ENCODE results near the gene ITIH4.

Gene ITIH4

DNA sequence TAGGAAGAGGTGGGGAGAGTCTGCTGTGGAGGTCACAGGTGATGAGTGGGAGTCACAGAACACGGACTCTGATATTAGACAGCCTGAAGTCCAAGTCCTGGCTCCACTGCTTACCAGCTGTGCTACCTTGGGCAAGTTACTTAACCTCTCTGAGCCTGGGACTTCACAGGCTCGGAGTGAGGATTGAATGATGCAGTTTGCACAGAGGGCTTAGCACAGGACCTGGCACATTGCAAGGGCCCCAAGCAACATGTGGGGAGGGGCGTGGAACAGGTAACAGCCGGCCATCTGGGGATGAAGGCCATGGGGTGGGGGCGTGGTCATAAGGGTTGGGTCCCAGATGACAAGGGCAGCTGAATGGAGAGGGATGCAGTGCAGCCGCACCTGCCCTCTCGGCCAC lies 40.1 kb downstream of the ITIH4 start:
- H3K27ac ChIP-seq (ENCODE audit: low read depth, low read length), result no peak overlapping the region
- no peak overlapping the region for H3K9ac ChIP-seq (ENCODE audit: low read depth, low read length)
- no peaks in the 10 kb centered on the region for H3K36me3 ChIP-seq (ENCODE audit: control insufficient read depth, insufficient read depth, low read length)
- no peaks in the 10 kb centered on the region for H3K4me1 ChIP-seq (ENCODE audit: control insufficient read depth, insufficient read depth, low read length)
- H3K27me3 ChIP-seq (ENCODE audit: control insufficient read depth, insufficient read depth, low read length), result no peaks in the 10 kb centered on the region
- no peaks in the 10 kb centered on the region for H3K9me3 ChIP-seq (ENCODE audit: control insufficient read depth, insufficient read depth, low read length)
- no peak overlapping the region for H3K4me3 ChIP-seq (ENCODE audit: low read depth, low read length)

DNA sequence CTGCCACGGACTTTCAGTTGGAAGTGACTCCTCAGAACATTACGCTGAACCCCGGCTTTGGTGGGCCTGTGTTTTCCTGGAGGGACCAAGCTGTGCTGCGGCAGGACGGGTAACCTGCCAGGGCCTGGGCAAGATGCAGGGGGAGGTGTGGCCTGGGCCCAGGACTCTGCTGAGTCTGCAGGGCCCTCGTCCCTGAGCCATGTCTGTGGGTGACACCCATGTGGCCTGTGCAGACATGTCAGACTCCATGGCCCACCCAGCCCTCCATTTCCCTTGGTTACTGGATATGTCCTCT lies 40.8 kb downstream of the ITIH4 start:
- Histone ChIP-seq H3K9ac (ENCODE audit: low read depth, low read length) (no peak overlapping the region), H3K27ac (ENCODE audit: low read depth, low read length) (no peak overlapping the region), H3K36me3 (ENCODE audit: control insufficient read depth, insufficient read depth, low read length) (no peaks in the 10 kb centered on the region), H3K4me1 (ENCODE audit: control insufficient read depth, insufficient read depth, low read length) (no peaks in the 10 kb centered on the region), H3K4me3 (ENCODE audit: low read depth, low read length) (no peak overlapping the region), H3K9me3 (ENCODE audit: control insufficient read depth, insufficient read depth, low read length) (no peaks in the 10 kb centered on the region), H3K27me3 (ENCODE audit: control insufficient read depth, insufficient read depth, low read length) (no peaks in the 10 kb centered on the region)

DNA sequence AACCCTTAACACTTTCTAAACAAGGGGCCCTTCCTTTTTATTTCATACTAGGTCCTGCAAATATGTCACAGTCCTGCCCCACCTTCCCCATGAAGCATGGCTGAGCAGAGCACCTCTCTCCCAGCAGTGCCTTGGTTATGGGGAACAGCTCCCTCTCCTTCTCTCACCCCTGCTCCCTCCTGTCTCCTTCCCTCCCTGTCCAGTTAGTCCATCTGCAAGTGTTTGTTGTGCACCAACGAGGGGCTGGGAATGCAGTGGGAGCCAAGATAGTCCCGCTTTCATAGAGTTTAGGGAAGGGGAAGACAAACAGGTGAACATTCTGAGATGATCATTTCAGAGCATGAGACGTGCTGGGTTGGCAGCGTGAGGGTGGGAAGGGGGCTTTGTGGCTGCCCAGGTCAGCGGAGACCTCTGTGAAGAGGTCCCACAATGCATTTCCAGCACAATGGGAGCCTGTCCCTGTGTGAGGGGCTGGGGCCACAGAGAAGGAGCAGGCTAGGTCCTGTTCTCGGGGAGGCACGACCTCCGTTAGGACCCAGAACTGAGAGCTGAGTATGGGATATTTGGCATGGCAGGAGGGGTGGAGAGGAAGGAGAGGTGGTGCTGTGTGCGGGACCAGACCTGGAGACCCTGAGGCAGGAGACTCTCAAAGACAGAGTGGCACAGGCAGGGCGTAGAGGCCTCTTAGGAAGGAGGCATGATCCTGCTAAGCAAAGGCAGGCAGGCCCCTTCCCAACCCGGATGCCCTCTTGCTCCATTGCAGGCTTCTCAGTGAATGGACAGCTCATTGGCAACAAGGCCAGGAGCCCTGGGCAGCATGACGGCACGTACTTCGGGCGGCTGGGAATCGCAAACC lies 41.4 kb downstream of the ITIH4 start:
- H3K27ac ChIP-seq (ENCODE audit: low read depth, low read length), result no peak overlapping the region
- no peaks in the 10 kb centered on the region for H3K4me1 ChIP-seq (ENCODE audit: control insufficient read depth, insufficient read depth, low read length)
- no peaks in the 10 kb centered on the region for H3K36me3 ChIP-seq (ENCODE audit: control insufficient read depth, insufficient read depth, low read length)
- no peak overlapping the region for H3K4me3 ChIP-seq (ENCODE audit: low read depth, low read length)
- no peak overlapping the region for H3K9ac ChIP-seq (ENCODE audit: low read depth, low read length)
- no peaks in the 10 kb centered on the region for H3K27me3 ChIP-seq (ENCODE audit: control insufficient read depth, insufficient read depth, low read length)
- no peaks in the 10 kb centered on the region for H3K9me3 ChIP-seq (ENCODE audit: control insufficient read depth, insufficient read depth, low read length)

DNA sequence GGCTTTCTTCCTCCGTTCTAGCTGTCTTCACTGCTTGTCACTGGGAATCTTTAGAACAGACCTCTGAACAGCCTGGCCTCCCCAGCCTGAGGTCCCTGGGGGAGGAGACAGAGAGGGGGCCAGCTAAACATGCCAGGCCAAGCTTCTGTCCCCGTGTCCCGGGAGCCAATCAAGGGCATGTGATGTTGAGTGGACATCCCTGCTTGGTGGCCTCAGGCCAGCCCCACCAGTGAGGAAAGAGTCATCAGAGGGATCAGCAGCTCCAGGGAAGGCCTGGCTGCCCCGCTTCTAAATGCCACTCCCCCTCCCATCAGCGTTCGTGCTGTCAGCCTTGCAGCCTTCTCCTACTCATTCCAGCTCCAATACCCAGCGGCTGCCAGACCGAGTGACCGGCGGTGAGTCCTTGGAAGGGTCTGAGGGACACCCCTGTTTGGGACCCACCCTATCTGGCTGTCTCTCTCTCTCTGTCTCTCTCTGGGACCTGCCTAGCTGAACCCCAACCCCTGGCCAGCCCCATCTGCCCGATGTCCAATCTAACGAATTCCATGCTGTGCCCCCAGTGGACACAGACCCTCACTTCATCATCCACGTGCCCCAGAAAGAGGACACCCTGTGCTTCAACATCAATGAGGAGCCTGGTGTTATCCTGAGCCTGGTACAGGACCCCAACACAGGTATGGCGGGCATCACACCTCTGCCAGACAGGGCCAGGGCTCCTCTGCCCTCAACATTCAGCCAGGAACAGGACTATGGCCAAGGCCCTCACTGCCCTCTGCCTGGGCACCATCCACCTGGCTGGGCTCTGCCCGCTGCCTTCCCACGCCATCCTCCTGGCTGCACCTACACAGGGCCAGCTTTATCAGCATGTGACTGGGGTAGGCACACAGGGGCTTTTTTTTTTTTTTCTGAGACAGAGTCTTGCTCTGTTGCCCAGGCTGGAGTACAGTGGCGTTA lies 42.5 kb downstream of the ITIH4 start:
- Histone ChIP-seq H3K27ac (ENCODE audit: low read depth, low read length) (no peak overlapping the region), H3K4me3 (ENCODE audit: low read depth, low read length) (no peak overlapping the region), H3K27me3 (ENCODE audit: control insufficient read depth, insufficient read depth, low read length) (no peaks in the 10 kb centered on the region), H3K36me3 (ENCODE audit: control insufficient read depth, insufficient read depth, low read length) (no peaks in the 10 kb centered on the region), H3K9ac (ENCODE audit: low read depth, low read length) (no peak overlapping the region), H3K4me1 (ENCODE audit: control insufficient read depth, insufficient read depth, low read length) (no peaks in the 10 kb centered on the region), H3K9me3 (ENCODE audit: control insufficient read depth, insufficient read depth, low read length) (no peaks in the 10 kb centered on the region)

DNA sequence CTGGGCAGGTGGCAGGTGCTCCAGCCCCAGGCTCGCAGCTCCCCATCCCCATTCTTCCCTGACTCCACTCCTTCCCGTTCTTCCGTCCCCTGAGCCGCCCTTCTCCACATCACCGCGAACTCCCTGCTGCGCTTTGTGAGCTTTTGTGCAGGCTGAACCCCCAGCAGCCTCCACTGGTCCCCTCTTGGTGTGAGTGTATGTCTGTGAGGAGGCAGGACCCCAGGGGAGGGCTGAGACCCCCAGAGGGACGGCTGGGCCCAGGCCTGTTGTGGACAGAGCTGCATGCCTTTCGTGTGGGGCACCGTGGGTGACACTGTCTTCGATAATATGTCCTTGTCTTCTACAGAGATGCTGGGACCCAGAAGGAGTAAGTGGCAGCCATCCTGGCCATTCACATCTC lies 43.2 kb downstream of the ITIH4 start:
- Histone ChIP-seq H3K4me3 (ENCODE audit: low read depth, low read length) (no peak overlapping the region), H3K9me3 (ENCODE audit: control insufficient read depth, insufficient read depth, low read length) (no peaks in the 10 kb centered on the region), H3K4me1 (ENCODE audit: control insufficient read depth, insufficient read depth, low read length) (no peaks in the 10 kb centered on the region), H3K27ac (ENCODE audit: low read depth, low read length) (no peak overlapping the region), H3K27me3 (ENCODE audit: control insufficient read depth, insufficient read depth, low read length) (no peaks in the 10 kb centered on the region), H3K36me3 (ENCODE audit: control insufficient read depth, insufficient read depth, low read length) (no peaks in the 10 kb centered on the region), H3K9ac (ENCODE audit: low read depth, low read length) (no peak overlapping the region)

DNA sequence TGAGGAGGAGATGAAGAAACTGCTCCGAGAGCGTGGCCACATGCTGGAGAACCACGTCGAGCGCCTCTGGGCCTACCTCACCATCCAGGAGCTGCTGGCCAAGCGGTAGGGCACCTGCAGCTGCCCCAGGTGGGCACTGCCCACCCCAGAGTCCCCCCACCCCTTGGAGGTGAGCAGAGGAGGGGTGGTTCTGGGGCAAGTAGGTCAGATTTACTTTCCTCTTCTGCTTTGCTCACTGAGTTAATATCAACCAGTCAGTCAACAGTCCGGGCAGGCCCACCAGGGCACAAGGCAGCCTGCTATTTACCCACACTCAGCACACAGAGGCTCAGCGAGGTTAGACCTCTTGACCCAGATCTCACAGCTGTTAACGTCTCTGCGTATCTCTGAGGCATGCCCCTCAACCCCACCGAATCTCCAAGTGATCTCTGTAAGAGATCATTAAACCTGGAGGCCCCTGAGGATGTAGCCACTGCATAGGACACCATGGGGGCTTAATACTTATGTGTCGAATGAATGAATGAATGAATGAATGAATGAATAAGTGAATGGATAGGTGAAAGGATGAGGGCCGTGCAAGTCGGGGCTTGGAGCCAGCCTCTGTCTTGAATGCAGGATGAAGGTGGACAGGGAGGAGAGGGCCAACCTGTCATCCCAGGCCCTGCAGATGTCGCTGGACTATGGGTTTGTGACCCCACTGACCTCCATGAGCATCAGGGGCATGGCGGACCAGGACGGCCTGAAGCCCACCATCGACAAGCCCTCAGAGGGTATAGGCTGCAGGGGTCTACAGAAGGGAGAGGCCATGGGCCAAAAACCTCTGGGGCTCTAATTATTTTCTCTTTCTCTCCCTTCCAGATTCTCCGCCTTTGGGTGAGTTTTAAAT lies 43.9 kb downstream of the ITIH4 start:
- Histone ChIP-seq H3K27ac (ENCODE audit: low read depth, low read length) (no peak overlapping the region), H3K4me1 (ENCODE audit: control insufficient read depth, insufficient read depth, low read length) (no peaks in the 10 kb centered on the region), H3K9ac (ENCODE audit: low read depth, low read length) (no peak overlapping the region), H3K27me3 (ENCODE audit: control insufficient read depth, insufficient read depth, low read length) (no peaks in the 10 kb centered on the region), H3K36me3 (ENCODE audit: control insufficient read depth, insufficient read depth, low read length) (no peaks in the 10 kb centered on the region), H3K9me3 (ENCODE audit: control insufficient read depth, insufficient read depth, low read length) (no peaks in the 10 kb centered on the region), H3K4me3 (ENCODE audit: low read depth, low read length) (no peak overlapping the region)

DNA sequence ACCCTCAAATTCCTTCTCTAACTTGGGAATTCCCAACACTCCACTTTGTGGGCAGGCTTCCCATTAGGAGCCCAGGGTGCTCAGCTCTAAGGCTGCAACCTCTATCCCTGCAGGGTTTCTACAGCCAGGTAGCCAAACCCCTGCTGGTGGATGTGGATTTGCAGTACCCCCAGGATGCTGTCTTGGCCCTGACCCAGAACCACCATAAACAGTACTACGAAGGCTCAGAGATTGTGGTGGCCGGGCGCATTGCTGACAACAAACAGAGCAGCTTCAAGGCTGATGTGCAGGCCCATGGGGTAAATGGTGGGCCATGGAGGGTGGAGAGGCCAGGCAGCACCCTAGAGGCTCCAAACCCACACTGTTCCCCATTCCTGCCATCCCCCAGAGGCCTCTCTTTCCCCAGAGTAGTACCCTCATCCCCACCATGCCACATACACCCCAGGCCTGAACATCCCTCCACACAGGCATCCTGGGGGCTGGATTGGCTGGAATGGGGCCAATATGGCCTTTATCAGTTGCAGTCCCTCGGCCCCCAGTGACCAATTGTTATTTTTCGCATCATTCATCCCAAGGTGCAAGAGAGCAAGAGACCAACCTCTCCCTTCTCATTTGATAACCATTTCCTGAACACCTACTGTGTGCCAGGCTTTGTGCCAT lies 45.4 kb downstream of the ITIH4 start:
- no peak overlapping the region for H3K4me3 ChIP-seq (ENCODE audit: low read depth, low read length)
- H3K4me1 ChIP-seq (ENCODE audit: control insufficient read depth, insufficient read depth, low read length), result no peaks in the 10 kb centered on the region
- no peak overlapping the region for H3K27ac ChIP-seq (ENCODE audit: low read depth, low read length)
- no peak overlapping the region for H3K9ac ChIP-seq (ENCODE audit: low read depth, low read length)
- H3K9me3 ChIP-seq (ENCODE audit: control insufficient read depth, insufficient read depth, low read length), result no peaks in the 10 kb centered on the region
- H3K27me3 ChIP-seq (ENCODE audit: control insufficient read depth, insufficient read depth, low read length), result no peaks in the 10 kb centered on the region
- no peaks in the 10 kb centered on the region for H3K36me3 ChIP-seq (ENCODE audit: control insufficient read depth, insufficient read depth, low read length)

DNA sequence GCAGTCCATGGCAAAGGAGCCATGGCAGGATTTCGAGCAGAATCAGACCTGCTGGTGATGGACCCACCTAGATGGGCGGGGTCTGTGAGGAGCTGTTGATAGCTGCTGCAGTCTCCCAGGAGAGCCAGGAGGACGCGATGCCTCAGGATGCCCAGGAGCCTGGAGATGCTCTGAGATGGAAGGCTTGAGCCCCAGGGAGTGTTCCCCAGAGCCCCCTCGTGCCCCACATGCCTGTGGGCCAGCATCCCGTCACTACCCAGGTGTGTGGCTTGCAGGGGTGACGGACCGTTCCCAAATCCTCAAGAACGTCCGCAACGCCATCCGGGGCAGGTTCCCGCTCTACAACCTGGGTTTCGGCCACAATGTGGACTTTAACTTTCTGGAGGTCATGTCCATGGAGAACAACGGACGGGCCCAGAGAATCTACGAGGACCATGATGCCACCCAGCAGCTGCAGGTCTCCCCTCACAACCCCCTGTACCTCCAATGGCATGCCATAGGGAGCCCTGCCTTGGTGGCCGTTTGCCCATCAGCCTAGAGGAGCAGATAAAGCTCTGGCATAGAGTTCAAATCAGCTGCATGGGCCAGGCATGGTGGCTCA lies 46.4 kb downstream of the ITIH4 start:
- Histone ChIP-seq H3K27me3 (ENCODE audit: control insufficient read depth, insufficient read depth, low read length) (no peaks in the 10 kb centered on the region), H3K36me3 (ENCODE audit: control insufficient read depth, insufficient read depth, low read length) (no peaks in the 10 kb centered on the region), H3K9ac (ENCODE audit: low read depth, low read length) (no peak overlapping the region), H3K9me3 (ENCODE audit: control insufficient read depth, insufficient read depth, low read length) (no peaks in the 10 kb centered on the region), H3K4me1 (ENCODE audit: control insufficient read depth, insufficient read depth, low read length) (no peaks in the 10 kb centered on the region), H3K27ac (ENCODE audit: low read depth, low read length) (no peak overlapping the region), H3K4me3 (ENCODE audit: low read depth, low read length) (no peak overlapping the region)

DNA sequence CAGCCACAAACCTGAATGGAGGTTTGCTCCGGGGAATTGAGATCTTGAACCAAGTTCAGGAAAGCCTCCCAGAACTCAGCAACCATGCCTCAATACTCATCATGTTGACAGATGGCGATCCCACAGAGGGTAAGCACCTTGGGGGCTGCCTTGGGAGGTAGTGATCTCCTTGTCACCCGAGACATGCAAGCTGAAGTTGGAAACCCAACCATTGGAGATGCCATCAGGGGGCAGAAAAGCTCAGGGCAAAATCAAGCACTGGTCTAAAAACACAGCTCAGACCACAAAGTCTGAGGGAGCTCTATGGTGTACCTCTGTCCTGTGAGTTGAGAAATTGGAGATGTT lies 47.3 kb downstream of the ITIH4 start:
- Histone ChIP-seq H3K4me1 (ENCODE audit: control insufficient read depth, insufficient read depth, low read length) (no peaks in the 10 kb centered on the region), H3K27me3 (ENCODE audit: control insufficient read depth, insufficient read depth, low read length) (no peaks in the 10 kb centered on the region), H3K4me3 (ENCODE audit: low read depth, low read length) (no peak overlapping the region), H3K9ac (ENCODE audit: low read depth, low read length) (no peak overlapping the region), H3K27ac (ENCODE audit: low read depth, low read length) (no peak overlapping the region), H3K36me3 (ENCODE audit: control insufficient read depth, insufficient read depth, low read length) (no peaks in the 10 kb centered on the region), H3K9me3 (ENCODE audit: control insufficient read depth, insufficient read depth, low read length) (no peaks in the 10 kb centered on the region)

Measured in HUES48 (cell line).